H7 (cell line): ENCODE measurements around the gene AKAIN1. TPM values are rescaled to one million over a fixed set of nuclear protein-coding genes. Genes with fewer than 3 reads are reported as not detected.

Source experiments
- DNase-seq: peaks from one replicate; pipeline ENCODE4 v3.0.0; 2012
- H3K27me3 ChIP-seq: 2 replicates; pipeline ENCODE4 v1.6.0; 2011; ENCODE audit warnings: mild to moderate bottlenecking, low read length; ENCODE audit not compliant: control insufficient read depth, insufficient read depth
- H3K36me3 ChIP-seq: replicated peaks from 2 replicates; pipeline ENCODE4 v1.5.1; 2011; ENCODE audit warnings: low read length; ENCODE audit not compliant: control insufficient read depth, insufficient read depth
- H3K4me3 ChIP-seq: 2 replicates; pipeline ENCODE4 v1.5.1; 2011; ENCODE audit warnings: low read depth, mild to moderate bottlenecking, control low read depth, low read length, moderate library complexity; ENCODE audit not compliant: insufficient read depth
- total RNA-seq: library from RNA; depleted of rRNA; stranded (reverse); fragments of >200 nt; shearing (Covaris generic); gene quantifications from 2 replicates; pipeline ENCODE4 v1.2.3, GENCODE V29; 2014; rRNA removed

AKAIN1 gene, protein sequence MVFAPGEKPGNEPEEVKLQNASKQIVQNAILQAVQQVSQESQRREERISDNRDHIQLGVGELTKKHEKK
- total RNA-seq: not detected in 2 replicates

DNA sequence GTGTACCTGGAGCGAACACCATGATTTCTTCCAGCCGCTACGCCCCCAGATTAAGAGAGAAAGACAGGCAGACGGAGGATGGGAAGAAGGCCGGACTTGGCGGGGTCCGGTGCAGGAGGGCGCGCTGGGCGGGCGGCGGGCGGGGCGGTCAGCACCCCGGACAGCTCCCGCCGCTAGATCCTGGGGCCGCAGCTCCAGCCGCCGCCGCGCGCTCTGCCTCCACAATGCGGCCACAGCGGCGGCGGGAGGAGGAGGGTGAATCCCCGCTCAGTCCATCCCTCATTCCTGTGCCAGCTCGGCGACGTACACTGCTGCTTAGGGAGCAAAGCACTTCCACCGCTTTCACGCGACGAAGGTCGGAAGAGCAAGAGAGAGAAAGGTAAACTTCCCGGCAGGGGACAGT is at the start of gene AKAIN1:
TSS of gene AKAIN1 (minus strand) at position 226 of the 403 bp plus-strand sequence. CDS start at position 22, 204 bp downstream.
- no peaks in the 10 kb centered on the region for H3K36me3 ChIP-seq
- H3K27me3 ChIP-seq: peaks cover 65% of the 10 kb centered on the region
- DNase-seq: peak; percentile 87
- peak within 1 kb of the TSS; percentile 45 for H3K4me3 ChIP-seq

DNA sequence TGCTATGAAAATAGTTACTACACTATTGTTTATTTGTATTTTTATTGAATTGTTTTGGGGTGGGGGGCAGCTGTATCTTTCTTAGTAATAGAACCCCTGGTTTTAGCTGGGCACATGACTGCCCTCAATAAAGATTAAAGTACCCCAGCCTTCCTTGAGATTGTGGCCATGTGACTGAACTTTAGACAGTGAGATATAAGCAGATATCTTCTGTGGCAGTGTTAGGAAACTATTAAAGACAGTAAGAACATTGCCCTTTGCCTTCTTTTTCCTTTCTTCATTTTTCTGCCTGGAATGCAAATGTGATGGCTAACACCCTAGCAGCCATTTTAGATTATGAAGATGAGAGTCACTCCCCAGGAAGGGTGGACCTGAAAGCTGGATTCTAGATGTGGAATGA is 47.9 kb upstream of the AKAIN1 start:
- Histone ChIP-seq H3K27me3 (no peaks in the 10 kb centered on the region), H3K4me3 (no peak overlapping the region), H3K36me3 (no peaks in the 10 kb centered on the region; the same call in 1 of the 2 replicates)
- DNase-seq: no peak

DNA sequence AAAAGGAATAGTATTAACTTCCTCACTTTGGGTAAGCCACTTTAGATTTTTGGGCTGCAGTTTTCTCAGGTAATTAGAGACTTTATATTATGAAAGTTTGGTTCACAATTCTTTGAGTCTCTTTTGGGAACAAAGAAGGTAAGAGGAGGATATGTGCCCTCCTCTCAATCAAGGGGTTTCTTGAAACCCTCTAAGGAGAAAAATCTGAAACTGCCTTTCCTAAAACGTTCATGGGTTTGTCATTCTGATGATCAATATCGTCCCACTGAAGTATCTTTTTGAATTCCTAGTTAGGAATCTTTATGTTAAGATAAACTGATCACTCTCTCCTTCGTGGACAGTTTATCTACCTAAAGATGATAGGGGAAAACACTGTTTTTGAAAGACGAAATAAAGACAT is 42.4 kb upstream of the AKAIN1 start:
- Histone ChIP-seq H3K4me3 (peak overlapping the region; percentile 85), H3K27me3 (peaks cover 3% of the 10 kb centered on the region; the same call in 1 of the 2 replicates), H3K36me3 (no peaks in the 10 kb centered on the region; the same call in 1 of the 2 replicates)
- no peak for DNase-seq

GRCh38 chr18:5238371-5238976 is 41.4 kb upstream of the AKAIN1 start:
- peak; percentile 57 for DNase-seq
- H3K36me3 ChIP-seq: no peaks in the 10 kb centered on the region; the same call in 1 of the 2 replicates
- peaks cover 3% of the 10 kb centered on the region; the same call in 1 of the 2 replicates for H3K27me3 ChIP-seq
- peak overlapping the region; percentile 85 for H3K4me3 ChIP-seq

GRCh38 chr18:5237723-5238370 is 40.8 kb upstream of the AKAIN1 start:
- DNase-seq: peak; percentile 89
- Histone ChIP-seq H3K27me3 (peaks cover 3% of the 10 kb centered on the region; the same call in 1 of the 2 replicates), H3K4me3 (peak overlapping the region; percentile 85), H3K36me3 (no peaks in the 10 kb centered on the region; the same call in 1 of the 2 replicates)

- peak; percentile 6 for DNase-seq
- peaks cover 3% of the 10 kb centered on the region; the same call in 1 of the 2 replicates for H3K27me3 ChIP-seq
- H3K4me3 ChIP-seq: peak overlapping the region; percentile 85
- no peaks in the 10 kb centered on the region; the same call in 1 of the 2 replicates for H3K36me3 ChIP-seq
These were observed 40.1 kb upstream of the AKAIN1 start for GRCh38 chr18:5237083-5237722.

- no peak for DNase-seq
- no peaks in the 10 kb centered on the region for H3K36me3 ChIP-seq
- no peak overlapping the region for H3K4me3 ChIP-seq
- H3K27me3 ChIP-seq: no peaks in the 10 kb centered on the region; the same call in 1 of the 2 replicates
These were observed 17.7 kb upstream of the AKAIN1 start for GRCh38 chr18:5214583-5215351.

GRCh38 chr18:5207471-5208150 is 10.6 kb upstream of the AKAIN1 start:
- no peaks in the 10 kb centered on the region; the same call in 1 of the 2 replicates for H3K27me3 ChIP-seq
- no peak overlapping the region for H3K4me3 ChIP-seq
- H3K36me3 ChIP-seq: no peaks in the 10 kb centered on the region
- no peak for DNase-seq

- no peak for DNase-seq
- Histone ChIP-seq H3K36me3 (no peaks in the 10 kb centered on the region), H3K27me3 (peaks cover 60% of the 10 kb centered on the region), H3K4me3 (no peak overlapping the region)
These were observed 1.3 kb upstream of the AKAIN1 start for GRCh38 chr18:5198311-5198710.

DNA sequence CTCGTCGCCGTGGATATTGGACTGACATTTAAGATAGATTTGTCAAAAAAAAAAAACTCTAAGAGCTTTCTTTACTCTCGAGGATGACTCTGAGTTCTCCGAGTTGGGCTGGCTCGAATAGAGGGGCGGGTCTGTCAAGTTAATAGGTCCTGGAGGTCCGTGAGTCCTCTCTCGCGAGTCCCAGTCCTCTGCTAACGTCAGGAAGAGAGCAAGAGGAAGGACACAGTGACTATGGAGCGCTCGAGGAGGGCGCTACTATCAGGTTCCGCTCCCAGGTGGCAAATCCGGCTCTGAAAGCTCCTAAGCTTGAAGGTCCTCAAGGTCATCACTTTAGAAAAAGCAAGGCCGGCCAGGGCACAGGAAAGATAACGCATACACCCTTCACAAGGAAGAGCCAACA is 404 bp upstream of the AKAIN1 start:
- peak overlapping the region; percentile 13; the same call in 1 of the 2 replicates for H3K4me3 ChIP-seq
- H3K36me3 ChIP-seq: no peaks in the 10 kb centered on the region
- peak; percentile 39 for DNase-seq
- peaks cover 62% of the 10 kb centered on the region for H3K27me3 ChIP-seq

- Histone ChIP-seq H3K27me3 (peaks cover 66% of the 10 kb centered on the region), H3K4me3 (peak overlapping the region; percentile 45), H3K36me3 (no peaks in the 10 kb centered on the region)
- peak; percentile 73 for DNase-seq
These were observed 615 bp downstream of the AKAIN1 start for GRCh38 chr18:5196253-5197031.

GRCh38 chr18:5195656-5196055 is 1.4 kb downstream of the AKAIN1 start:
- Histone ChIP-seq H3K4me3 (peak overlapping the region; percentile 45; the same call in 1 of the 2 replicates), H3K27me3 (peaks cover 65% of the 10 kb centered on the region)

DNA sequence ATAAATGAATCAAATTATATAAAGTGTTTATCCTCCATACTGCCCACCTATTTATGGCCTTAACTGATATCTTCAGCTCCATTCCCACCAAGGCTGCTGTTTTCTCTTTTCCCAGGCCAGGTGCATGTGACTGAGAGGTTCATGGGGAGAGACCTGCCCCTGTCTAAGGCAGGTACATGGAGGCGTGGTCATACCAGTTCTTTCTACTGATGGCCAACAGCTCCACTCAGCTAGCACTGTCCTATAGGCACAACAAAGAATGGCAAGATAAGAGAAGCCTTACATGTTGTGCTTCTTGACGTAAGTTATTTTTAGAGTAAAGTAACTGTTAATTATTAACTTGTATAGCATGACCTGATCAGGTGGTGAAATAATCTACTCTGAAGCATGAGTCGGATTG is 16.8 kb downstream of the AKAIN1 start:
- H3K36me3 ChIP-seq: no peaks in the 10 kb centered on the region

More at GRCh38 chr18:5195656-5196055, 1.4 kb downstream of the AKAIN1 start:
- H3K36me3 ChIP-seq: no peaks in the 10 kb centered on the region
- peak; percentile 22 for DNase-seq

More for the DNA sequence above, 16.8 kb downstream of the AKAIN1 start:
- no peak for DNase-seq
- Histone ChIP-seq H3K4me3 (no peak overlapping the region), H3K27me3 (no peaks in the 10 kb centered on the region; the same call in 1 of the 2 replicates)
